H1 (cell line): ENCODE results near the gene RPS6KL1. TPM values are rescaled to one million over a fixed set of nuclear protein-coding genes. Genes with fewer than 3 reads are reported as not detected.

Experiments used
- CTCF ChIA-PET: fragments of 300-600 bp; sonication (Branson Sonifier 250); formaldehyde crosslinking; loops from one replicate; lab custom pipeline; 2021; ENCODE audit not compliant: partially characterized antibody; lab: Charles Lee
- POLR2A ChIA-PET: fragments of 300-600 bp; sonication (Branson Sonifier 250); formaldehyde crosslinking; loops from one replicate; lab custom pipeline; 2021; ENCODE audit warnings: inconsistent platforms; ENCODE audit not compliant: partially characterized antibody; lab: Charles Lee
- DNase-seq, 2 experiments: peaks; one replicate each; pipeline versions ENCODE4 v3.0.0 to v3.0.0-alpha.2; 2010 to 2022; ENCODE audit warnings: low spot score in 2 of 2, low read depth in 1 of 2, mixed read lengths in 1 of 2
- FAIRE-seq: peaks from 2 replicates; lab custom pipeline; 2011; peaks lifted over from hg19 to GRCh38; lab: Jason Lieb, UNC
- H2AFZ ChIP-seq: 2 replicates; pipeline ENCODE4 v1.8.1; 2012; ENCODE audit warnings: low read length, inconsistent platforms
- H2AK5ac ChIP-seq: 2 replicates; pipeline ENCODE4 v1.6.1; 2013; ENCODE audit warnings: low read depth, low read length
- H2BK120ac ChIP-seq: replicated peaks from 2 replicates; pipeline ENCODE3; 2013; ENCODE audit warnings: low read depth, low read length, inconsistent platforms
- H2BK12ac ChIP-seq: 2 replicates; pipeline ENCODE4 v1.6.1; 2013; ENCODE audit warnings: low read depth, low read length
- H2BK15ac ChIP-seq: 2 replicates; pipeline ENCODE4 v1.6.1; 2013; ENCODE audit warnings: low read length
- H2BK20ac ChIP-seq: 2 replicates; pipeline ENCODE4 v1.6.1; 2013; ENCODE audit warnings: low read length
- H2BK5ac ChIP-seq: 2 replicates; pipeline ENCODE4 v1.6.1; 2013; ENCODE audit warnings: low read depth, low read length
- H3K14ac ChIP-seq: 2 replicates; pipeline ENCODE4 v1.6.1; 2013; ENCODE audit warnings: inconsistent platforms; ENCODE audit not compliant: insufficient read length
- H3K18ac ChIP-seq: 2 replicates; pipeline ENCODE4 v1.6.1; 2013; ENCODE audit warnings: low read length; ENCODE audit errors: extremely low read depth
- H3K23ac ChIP-seq: 2 replicates; pipeline ENCODE4 v1.6.1; 2013; ENCODE audit warnings: inconsistent platforms; ENCODE audit not compliant: insufficient read length
- H3K23me2 ChIP-seq: 2 replicates; pipeline ENCODE4 v1.6.1; 2013; ENCODE audit warnings: low read depth, low read length
- H3K27ac ChIP-seq: 2 replicates; pipeline ENCODE4 v1.6.1; 2011; ENCODE audit warnings: low read depth, low read length, inconsistent platforms
- H3K27me3 ChIP-seq, 4 experiments: replicated peaks in 1 of 4; 1 replicate in 1 of 4; 2 replicates in 3 of 4; pipeline versions ENCODE4 v1.6.1 to v1.8.1; 2011 to 2013; ENCODE audit warnings: low read length in 3 of 4, mild to moderate bottlenecking in 3 of 4, inconsistent platforms in 2 of 4, mixed read lengths in 2 of 4, moderate library complexity in 1 of 4; ENCODE audit not compliant: control insufficient read depth in 3 of 4, insufficient read depth in 3 of 4; ENCODE audit errors: extremely low read depth in 1 of 4
- H3K36me3 ChIP-seq, 4 experiments: 2 replicates each; pipeline versions ENCODE4 v1.6.1 to v1.8.1; 2011 to 2013; ENCODE audit warnings: mild to moderate bottlenecking in 4 of 4, low read length in 3 of 4, moderate library complexity in 2 of 4, control low read depth in 1 of 4, inconsistent platforms in 1 of 4; ENCODE audit not compliant: insufficient read depth in 4 of 4, control insufficient read depth in 2 of 4
- H3K4ac ChIP-seq: replicated peaks from 2 replicates; pipeline ENCODE3; 2013; ENCODE audit warnings: low read length, low read depth, mixed read lengths, inconsistent platforms; ENCODE audit not compliant: insufficient read length
- H3K4me1 ChIP-seq, 4 experiments: replicated peaks in 1 of 4; 1 replicate in 1 of 4; 2 replicates in 3 of 4; pipeline versions ENCODE4 v1.6.1 to v1.8.1; 2011 to 2013; ENCODE audit warnings: low read length in 3 of 4, inconsistent platforms in 2 of 4, mixed read lengths in 1 of 4; ENCODE audit not compliant: insufficient read depth in 4 of 4, control insufficient read depth in 3 of 4
- H3K4me2 ChIP-seq, 2 experiments: 2 replicates each; pipeline versions ENCODE4 v1.6.1 to v1.8.1; 2011 to 2013; ENCODE audit warnings: low read depth in 2 of 2, low read length in 2 of 2, control low read depth in 1 of 2, inconsistent platforms in 1 of 2, mild to moderate bottlenecking in 1 of 2; ENCODE audit not compliant: insufficient read depth in 1 of 2
- H3K4me3 ChIP-seq, 4 experiments: fragments of 200-600, 300-600 bp in 1 of 4; sonication (generic), shearing (Covaris generic), sonication (Bioruptor Twin) in 1 of 4; 2 replicates each; pipeline versions ENCODE4 v1.5.1 to v1.8.1; 2011 to 2016; ENCODE audit warnings: low read length in 4 of 4, low read depth in 3 of 4, control low read depth in 2 of 4, inconsistent platforms in 2 of 4, mild to moderate bottlenecking in 2 of 4, mixed read lengths in 1 of 4, moderate library complexity in 1 of 4; ENCODE audit not compliant: insufficient read depth in 2 of 4; ENCODE audit errors: extremely low read depth in 1 of 4
- H3K56ac ChIP-seq: replicated peaks from 2 replicates; pipeline ENCODE3; 2013; ENCODE audit warnings: low read depth, mild to moderate bottlenecking, mixed read lengths, low read length, inconsistent platforms; ENCODE audit not compliant: insufficient read length
- H3K79me1 ChIP-seq: 2 replicates; pipeline ENCODE4 v1.6.1; 2013; ENCODE audit warnings: low read depth, low read length, control low read depth
- H3K79me2 ChIP-seq, 2 experiments: 2 replicates each; pipeline versions ENCODE4 v1.6.1 to v1.8.1; 2012 to 2013; ENCODE audit warnings: low read length in 2 of 2, mild to moderate bottlenecking in 2 of 2, inconsistent platforms in 1 of 2; ENCODE audit not compliant: insufficient read depth in 2 of 2, control insufficient read depth in 1 of 2
- H3K9ac ChIP-seq, 4 experiments: replicated peaks in 1 of 4; 1 replicate in 1 of 4; 2 replicates in 3 of 4; pipeline versions ENCODE4 v1.6.1 to v1.8.1; 2011 to 2013; ENCODE audit warnings: low read depth in 3 of 4, low read length in 3 of 4, control low read depth in 2 of 4, mild to moderate bottlenecking in 2 of 4, moderate library complexity in 2 of 4, inconsistent platforms in 1 of 4; ENCODE audit errors: extremely low read depth in 1 of 4
- H3K9me3 ChIP-seq, 2 experiments: 2 replicates each; pipeline versions ENCODE4 v1.6.1 to v1.8.1; 2012 to 2013; ENCODE audit warnings: mild to moderate bottlenecking in 2 of 2, moderate library complexity in 2 of 2, control low read depth in 1 of 2, inconsistent platforms in 1 of 2, low read depth in 1 of 2, low read length in 1 of 2, mixed read lengths in 1 of 2; ENCODE audit not compliant: insufficient read depth in 2 of 2
- H4K20me1 ChIP-seq, 2 experiments: replicated peaks in 1 of 2; 2 replicates each; pipeline versions ENCODE3 to v1.8.1; 2011 to 2013; ENCODE audit warnings: inconsistent platforms in 2 of 2, low read length in 2 of 2, mild to moderate bottlenecking in 1 of 2; ENCODE audit not compliant: insufficient read depth in 2 of 2, control insufficient read depth in 1 of 2
- H4K5ac ChIP-seq: 2 replicates; pipeline ENCODE4 v1.6.1; 2013; ENCODE audit warnings: low read length, low read depth, mixed read lengths, inconsistent platforms; ENCODE audit not compliant: insufficient read length
- H4K8ac ChIP-seq: 2 replicates; pipeline ENCODE4 v1.8.0; 2013; ENCODE audit warnings: mild to moderate bottlenecking, moderate library complexity, low read length, inconsistent platforms; ENCODE audit not compliant: insufficient read depth; ENCODE audit errors: extremely low read depth
- H4K91ac ChIP-seq: replicated peaks from 2 replicates; pipeline ENCODE3; 2013; ENCODE audit warnings: low read length, mixed read lengths, inconsistent platforms; ENCODE audit not compliant: insufficient read length
- CREB1 ChIP-seq: IDR thresholded peaks from 2 replicates; pipeline ENCODE4 v1.6.1; 2012; ENCODE audit warnings: inconsistent platforms
- EZH2 ChIP-seq: fragments of 200-600 bp; sonication (generic); IDR thresholded peaks from 2 replicates; pipeline ENCODE4 v1.7.1; 2012; ENCODE audit warnings: low read depth, mild to moderate bottlenecking, moderate library complexity, low read length, inconsistent platforms; ENCODE audit not compliant: severe bottlenecking
- KDM4A ChIP-seq: IDR thresholded peaks from one replicate; pipeline ENCODE4 v1.7.1; 2012; ENCODE audit warnings: low read depth, mild to moderate bottlenecking, moderate library complexity, low read length, inconsistent platforms; ENCODE audit not compliant: severe bottlenecking
- POU5F1 ChIP-seq: IDR thresholded peaks from 2 replicates; pipeline ENCODE4 v1.6.1; 2011; ENCODE audit warnings: low read depth, mild to moderate bottlenecking, low read length, moderate library complexity
- SUZ12 ChIP-seq: fragments of 200-600 bp; sonication (generic); IDR thresholded peaks from 2 replicates; pipeline ENCODE4 v1.6.1; 2012; ENCODE audit warnings: mild to moderate bottlenecking, inconsistent platforms, low read length, moderate library complexity, mixed read lengths
- WGBS, 2 experiments: shearing (Covaris generic) in 1 of 2; methylation state at CpG; one replicate each; pipeline versions ENCODE4 v1.1.6 to v1.1.7; 2013 to 2015; ENCODE audit warnings: low lambda C conversion rate in 2 of 2, mixed read lengths in 2 of 2, inconsistent platforms in 1 of 2, low coverage in 1 of 2, missing lambda C conversion rate in 1 of 2; ENCODE audit not compliant: insufficient replicate concordance in 2 of 2, insufficient coverage in 1 of 2, insufficient read length in 1 of 2; ENCODE audit errors: extremely low coverage in 1 of 2, missing lambda C conversion rate in 1 of 2; 5-methylcytosine and 5-hydroxymethylcytosine counted together
- polyA plus RNA-seq, 7 experiments: library from polyadenylated mRNA; depleted of rRNA in 3 of 7; stranded (reverse) in 5 of 7; unstranded in 2 of 7; fragments of >200 nt in 5 of 7; fragments of 200-250 nt in 2 of 7; gene quantifications; 1 replicate in 5 of 7; 2 replicates in 1 of 7; 4 replicates in 1 of 7; pipeline versions ENCODE4 v1.2.1 to v1.2.3, GENCODE V29; 2011 to 2013; ENCODE audit warnings: missing spikeins in 2 of 7, mixed read lengths in 2 of 7
- total RNA-seq: library from RNA; stranded (reverse); fragmentation: NEBNext Ultra II Directional; extraction: Animal tissue kit (Norgen Biotek cat#: 25700); gene quantifications from 2 replicates; pipeline ENCODE4 v1.2.1, GENCODE V29; 2021

Gene RPS6KL1
- total and polyA plus RNA-seq, 2 of the 8 experiments (the other 6 are each of a cell fraction or from before 2014, with no cell fraction given) = 9.8 to 13.8 TPM

DNA sequence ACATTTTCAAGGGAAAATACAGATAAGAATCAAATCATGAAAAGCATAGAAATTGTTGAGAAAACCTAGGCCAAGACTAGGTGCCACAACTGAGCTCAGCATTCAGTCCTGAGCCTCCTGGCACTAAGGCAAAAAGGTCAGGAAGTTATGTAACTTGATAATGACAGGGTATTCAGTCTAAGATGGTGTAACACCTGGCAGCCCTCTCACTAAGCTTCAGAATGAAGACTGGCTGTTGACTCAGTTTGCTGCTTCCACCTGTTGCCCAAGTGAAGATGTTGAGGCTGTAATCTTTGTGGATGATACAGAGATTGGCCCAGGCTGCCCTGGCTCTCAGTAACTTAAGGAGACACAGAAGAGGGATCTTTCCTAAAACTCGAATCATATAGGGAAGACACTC lies 66.7 kb downstream of the RPS6KL1 start:
- CTCF ChIA-PET = interaction anchor here (0.6 to 18.3 kb wide), 9 partner anchors 8 to 442 kb away, joined by 3 to 509 read pairs (median 5); partner anchors contain the start of genes DLST and PROX2
- POLR2A ChIA-PET = interaction anchor here (0.8 to 8.6 kb wide), 3 partner anchors 16 to 49 kb away, joined by 3 to 80 read pairs (median 7); partner anchors contain the start of gene DLST
- TF ChIP-seq POU5F1 (no peak), EZH2 (no peak), SUZ12 (no peak), KDM4A (no peak), CREB1 (no peak)

More for the DNA sequence above, 66.7 kb downstream of the RPS6KL1 start:
- FAIRE-seq (no peak), DNase-seq (no peak)
- no peak overlapping the region for H2BK20ac ChIP-seq
- H3K4me3 ChIP-seq = no peak overlapping the region
- no peak overlapping the region for H4K8ac ChIP-seq
- no peak overlapping the region for H4K5ac ChIP-seq
- no peak overlapping the region for H3K4me2 ChIP-seq
- H3K23ac ChIP-seq = no peak overlapping the region
- H3K27me3 ChIP-seq = no peaks in the 10 kb centered on the region
- H3K9ac ChIP-seq = no peak overlapping the region
- WGBS, 2 experiments = 80% methylated on average over 1 of the region's 1 CpG; no CpG with 5 or more reads in 1 of the 2 experiments
- H4K91ac ChIP-seq = no peak overlapping the region
- H2BK15ac ChIP-seq = no peak overlapping the region
- no peak overlapping the region for H2AK5ac ChIP-seq
- H3K36me3 ChIP-seq = no peaks in the 10 kb centered on the region
- no peak overlapping the region for H3K18ac ChIP-seq
- no peaks in the 10 kb centered on the region for H3K79me2 ChIP-seq
- H3K23me2 ChIP-seq = no peaks in the 10 kb centered on the region; the same call in 1 of the 2 replicates
- no peak overlapping the region for H3K56ac ChIP-seq
- no peaks in the 10 kb centered on the region for H3K9me3 ChIP-seq
- no peaks in the 10 kb centered on the region for H4K20me1 ChIP-seq
- no peak overlapping the region for H2BK120ac ChIP-seq
- H2BK12ac ChIP-seq = no peak overlapping the region
- no peak overlapping the region for H2BK5ac ChIP-seq
- no peaks in the 10 kb centered on the region for H3K79me1 ChIP-seq
- H2AFZ ChIP-seq = no peak overlapping the region
- H3K4ac ChIP-seq = no peak overlapping the region
- H3K27ac ChIP-seq = no peak overlapping the region
- no peak overlapping the region for H3K14ac ChIP-seq
- 0 out of 7 replicates have a peak, but pooled peaks cover 0 to 2% (median 0%) of the 10 kb centered on the region in 4 experiments for H3K4me1 ChIP-seq
